ENCODE data around the gene PTPRQ.
A peak's percentile ranks its signal among the peaks of the same experiment; 100 is the strongest.
"Not testable (repeated sequence)": the region's sequence is repeated elsewhere in the genome, so short reads cannot be mapped to it uniquely, and the experiment has no call there.

PTPRQ gene

GRCh38 chr12:80443974-80444666 lies at the start of gene PTPRQ:
PTPRQ (plus strand) TSS chr12:80444235; CDS start chr12:80444346, 111 bp downstream.
- no peak for DNase-seq

- DNase-seq = no peak
These were observed 43.5 kb upstream of the PTPRQ start for GRCh38 chr12:80400571-80400991.

- no peak for DNase-seq
These were observed 42.8 kb upstream of the PTPRQ start for GRCh38 chr12:80401191-80401590.

- DNase-seq = no peak
These were observed 39.4 kb upstream of the PTPRQ start for GRCh38 chr12:80404629-80405028.

- no peak for DNase-seq
These were observed 37.8 kb upstream of the PTPRQ start for GRCh38 chr12:80406253-80406652.

GRCh38 chr12:80411787-80412186 lies 32.2 kb upstream of the PTPRQ start:
- DNase-seq = no peak

GRCh38 chr12:80412343-80412953 lies 31.6 kb upstream of the PTPRQ start:
- DNase-seq = peak; percentile 51

- no peak for DNase-seq
These were observed 30.6 kb upstream of the PTPRQ start for GRCh38 chr12:80413462-80413861.

- no peak for DNase-seq
These were observed 28.6 kb upstream of the PTPRQ start for GRCh38 chr12:80415466-80415865.

GRCh38 chr12:80419644-80420043 lies 24.4 kb upstream of the PTPRQ start:
- DNase-seq = no peak

- DNase-seq = no peak
These were observed 24.0 kb upstream of the PTPRQ start for GRCh38 chr12:80420075-80420474.

GRCh38 chr12:80422550-80422949 lies 21.5 kb upstream of the PTPRQ start:
- no peak for DNase-seq

- no peak for DNase-seq
These were observed 12.0 kb upstream of the PTPRQ start for GRCh38 chr12:80432061-80432460.

- DNase-seq = no peak
These were observed 2.1 kb upstream of the PTPRQ start for GRCh38 chr12:80441921-80442320.

GRCh38 chr12:80442426-80443222 lies 1.4 kb upstream of the PTPRQ start:
- DNase-seq = no peak

GRCh38 chr12:80445083-80445793 lies 1.2 kb downstream of the PTPRQ start:
- no peak for DNase-seq

GRCh38 chr12:80456513-80456912 lies 12.5 kb downstream of the PTPRQ start:
- no peak for DNase-seq

- DNase-seq = no peak
These were observed 16.9 kb downstream of the PTPRQ start for GRCh38 chr12:80460972-80461371.

GRCh38 chr12:80461851-80462250 lies 17.8 kb downstream of the PTPRQ start:
- DNase-seq = not testable (repeated sequence)

- DNase-seq = no peak
These were observed 25.6 kb downstream of the PTPRQ start for GRCh38 chr12:80469681-80470080.

- DNase-seq = no peak
These were observed 26.4 kb downstream of the PTPRQ start for GRCh38 chr12:80470403-80470802.

- DNase-seq = no peak
These were observed 28.2 kb downstream of the PTPRQ start for GRCh38 chr12:80472236-80472635.

GRCh38 chr12:80472911-80473500 lies 29.0 kb downstream of the PTPRQ start:
- peak; percentile 29 for DNase-seq
